HG02973 (cell line): ENCODE results near the gene PTPRD.

ENCODE experiments used
- ATAC-seq: cut with Tn5 transposase; IDR thresholded peaks from one replicate; pipeline ENCODE4 v1.9.1; 2021; ENCODE audit warnings: moderate library complexity; ENCODE audit not compliant: unreplicated experiment

PTPRD gene

DNA sequence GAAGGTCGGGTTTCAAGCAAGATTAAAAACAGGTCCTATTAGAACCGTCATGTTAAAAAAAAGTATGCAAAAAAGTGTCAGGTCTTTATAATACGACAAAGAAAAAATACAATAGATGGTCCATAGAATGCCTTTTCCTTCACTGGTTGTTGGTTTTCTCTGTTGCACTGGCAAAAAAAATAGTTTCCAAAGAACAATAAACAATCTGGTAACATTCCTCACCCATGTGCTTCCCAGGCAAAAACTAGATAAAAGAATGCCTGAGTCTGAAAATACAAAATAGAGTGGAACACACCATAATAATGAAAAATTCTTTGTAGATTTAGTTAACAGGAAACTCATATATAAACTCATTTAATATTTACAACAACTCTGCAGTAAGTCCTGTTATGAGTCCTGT, 2223.3 kb downstream of the PTPRD start:
- no peak for ATAC-seq

DNA sequence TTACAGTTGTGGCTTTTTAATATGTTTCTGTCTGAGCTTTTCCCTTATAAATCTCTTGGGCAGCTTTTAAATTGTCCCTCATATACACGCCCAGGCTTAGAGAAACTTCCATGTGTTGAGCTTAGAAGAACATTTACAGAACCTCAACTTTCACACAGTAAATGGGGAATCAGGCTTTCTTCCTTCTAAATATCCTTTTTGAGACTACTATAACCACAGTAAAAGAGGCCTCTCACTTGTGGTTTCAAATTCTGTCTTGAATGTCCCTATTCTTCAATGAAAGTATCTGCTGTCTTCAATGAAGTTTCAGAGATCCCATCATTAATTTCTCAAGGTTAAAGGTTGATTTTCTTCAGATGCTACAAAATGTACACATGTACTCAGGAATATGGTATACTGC, 2224.7 kb downstream of the PTPRD start:
- no peak for ATAC-seq

DNA sequence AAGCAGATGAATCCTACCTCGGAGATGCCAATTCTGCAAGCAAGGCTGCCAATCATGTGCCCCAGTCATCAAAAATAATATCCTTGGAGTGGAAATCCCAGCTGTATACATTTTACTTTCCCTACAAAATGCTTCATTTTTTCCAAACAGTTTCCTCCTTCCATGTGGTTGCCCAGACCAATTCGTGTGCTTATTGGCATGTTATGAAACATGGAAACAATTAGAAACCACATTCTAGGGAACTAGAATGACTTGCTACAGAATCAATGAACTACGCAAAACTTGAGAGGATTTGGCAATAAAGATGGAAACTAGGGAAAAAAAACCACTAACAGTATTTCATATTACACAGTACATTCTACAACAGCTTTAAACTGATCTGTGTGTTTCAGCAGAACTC, 2228.7 kb downstream of the PTPRD start:
- ATAC-seq = no peak

DNA sequence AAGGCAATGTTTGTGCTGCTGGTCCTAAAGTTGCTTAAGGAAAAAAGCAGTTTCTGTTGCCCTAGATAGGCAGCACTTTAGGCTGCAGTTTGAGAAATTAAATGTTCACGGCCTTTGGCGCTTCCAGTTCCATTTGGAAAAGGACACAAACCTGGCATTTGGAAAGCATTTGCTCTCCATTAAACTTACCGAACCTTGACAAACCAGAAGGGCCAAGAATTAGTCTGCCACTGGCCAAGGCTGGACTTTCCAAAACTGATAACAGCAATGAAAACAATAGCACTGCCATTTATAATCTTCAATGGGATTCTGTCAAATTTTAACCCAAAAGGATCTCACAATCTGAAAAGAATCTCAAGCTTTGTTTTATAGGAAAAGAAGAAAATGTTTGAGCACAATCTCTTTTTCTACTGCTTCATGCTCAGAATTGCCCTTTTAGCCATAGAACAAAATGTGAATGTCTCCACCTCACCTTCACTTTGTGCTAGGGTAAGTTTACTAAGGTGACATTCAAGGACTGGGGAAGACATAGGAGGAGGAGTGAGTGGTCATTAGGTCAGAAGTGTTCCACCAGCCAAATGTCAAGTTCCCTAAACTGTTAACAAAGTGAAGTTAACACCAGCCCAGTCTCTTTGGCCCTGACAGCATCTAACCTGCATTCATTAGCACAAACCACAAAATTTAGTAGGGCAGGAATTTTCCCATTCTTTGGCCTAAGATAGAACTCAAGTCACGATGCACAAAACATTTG, 2229.8 kb downstream of the PTPRD start:
- no peak for ATAC-seq

DNA sequence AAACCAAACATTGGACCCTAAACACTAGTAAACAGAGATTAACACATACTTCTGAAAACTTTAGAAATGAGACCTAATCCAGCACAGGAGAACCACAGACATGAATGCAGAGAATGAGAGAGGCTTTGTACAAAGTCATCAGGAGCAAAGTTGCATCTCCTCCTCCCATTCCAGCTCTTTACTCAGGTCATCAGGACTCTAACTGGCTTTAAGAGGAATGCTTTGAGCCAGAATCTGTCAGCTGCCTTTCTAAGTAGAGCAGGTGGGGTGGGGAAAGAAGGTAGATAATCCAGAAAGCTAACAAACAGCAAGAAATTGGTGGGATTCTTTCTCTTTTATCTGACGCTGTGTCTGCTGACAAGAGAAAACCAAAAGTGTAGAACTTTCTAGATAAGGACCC, 2230.5 kb downstream of the PTPRD start:
- ATAC-seq = no peak

DNA sequence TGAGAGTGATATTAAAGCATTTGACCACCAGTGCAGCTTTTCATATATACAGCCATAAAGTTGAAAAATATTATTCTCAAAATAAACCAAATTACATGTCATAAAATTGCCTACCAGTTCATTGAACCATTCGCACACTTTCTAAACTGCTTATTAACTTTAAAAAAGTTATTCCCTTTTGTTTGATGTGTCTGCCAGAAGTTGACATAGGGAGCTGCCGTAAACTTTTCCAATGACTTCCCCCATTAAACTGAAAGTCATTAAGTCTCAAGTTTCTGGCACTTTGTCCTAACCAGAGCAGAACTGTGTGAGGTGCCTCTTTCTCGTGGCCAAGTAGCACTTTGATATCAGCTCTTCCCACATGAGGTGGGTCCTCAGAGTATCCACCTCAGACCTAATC, 2231.2 kb downstream of the PTPRD start:
- ATAC-seq = no peak

DNA sequence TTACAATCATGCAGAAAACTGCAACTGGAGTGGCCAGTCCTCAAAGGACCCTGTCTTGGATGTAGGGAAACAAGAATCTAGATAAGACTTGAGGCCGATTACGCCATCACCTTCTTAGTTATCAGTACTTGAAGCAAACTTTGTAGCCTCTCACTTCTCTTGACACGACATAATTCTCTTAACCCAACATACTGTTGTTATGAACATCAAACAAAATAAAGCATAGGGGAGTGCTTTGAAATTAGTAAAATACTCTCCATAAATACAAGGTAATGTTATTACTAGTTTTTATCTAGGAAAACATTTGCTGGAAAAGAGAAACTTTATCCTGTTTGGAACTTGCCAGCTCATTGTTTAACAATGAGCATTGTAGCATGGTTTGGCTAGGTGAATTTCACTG, 2238.3 kb downstream of the PTPRD start:
- ATAC-seq = no peak

DNA sequence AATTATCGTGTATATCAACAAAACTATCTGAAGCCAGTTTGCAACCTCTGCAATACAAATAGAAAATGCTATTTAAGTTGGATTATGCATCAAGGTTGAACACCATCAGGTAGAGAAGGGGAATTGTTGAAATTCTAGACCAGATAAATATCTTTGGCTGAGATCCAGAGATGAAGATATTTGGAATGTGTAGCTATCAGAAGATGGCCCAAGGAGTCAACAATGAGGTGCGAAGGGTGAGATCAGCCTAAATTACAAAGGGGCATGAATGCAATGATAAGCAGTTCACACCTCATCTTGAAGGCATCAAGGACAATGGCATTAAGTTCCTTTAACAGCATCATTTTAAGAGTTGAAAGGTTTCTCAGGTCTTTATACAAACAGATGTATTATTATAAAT, 2241.1 kb downstream of the PTPRD start:
- ATAC-seq = no peak

DNA sequence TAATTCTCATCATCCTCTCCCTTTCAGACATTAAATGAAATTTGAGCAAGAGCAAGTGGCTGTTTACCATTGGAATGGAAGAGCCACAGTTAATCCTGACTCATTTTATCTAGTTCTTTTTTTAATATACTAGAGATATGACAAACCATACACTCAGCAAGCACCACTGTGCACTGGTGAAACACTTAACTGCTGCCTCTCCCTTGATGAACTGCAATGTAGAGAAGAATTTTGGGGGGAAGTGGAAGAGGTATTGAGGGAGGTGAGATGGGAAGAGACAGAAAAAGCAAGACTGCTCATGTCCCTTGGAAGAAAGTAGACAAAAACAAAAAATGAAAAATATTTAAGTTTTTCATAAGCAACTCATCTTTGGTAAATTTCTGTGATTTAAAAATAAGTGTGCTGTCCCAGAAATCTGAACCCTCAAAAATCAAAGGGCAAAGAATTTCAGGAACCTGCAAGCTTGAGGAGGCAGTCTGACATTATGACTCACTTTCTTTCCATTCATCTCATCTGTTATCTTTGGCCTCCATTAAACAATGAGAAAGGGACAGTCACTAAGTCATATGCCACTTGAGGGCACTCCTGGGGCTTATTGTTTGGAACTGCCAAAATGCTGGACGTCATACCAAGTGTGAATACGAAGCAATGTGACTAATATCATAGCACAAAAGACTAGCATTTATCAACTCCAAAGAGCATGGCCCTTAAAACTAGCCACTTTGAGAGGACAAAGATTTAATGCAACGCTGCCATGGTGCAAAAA, 2246.5 kb downstream of the PTPRD start:
- ATAC-seq = no peak

DNA sequence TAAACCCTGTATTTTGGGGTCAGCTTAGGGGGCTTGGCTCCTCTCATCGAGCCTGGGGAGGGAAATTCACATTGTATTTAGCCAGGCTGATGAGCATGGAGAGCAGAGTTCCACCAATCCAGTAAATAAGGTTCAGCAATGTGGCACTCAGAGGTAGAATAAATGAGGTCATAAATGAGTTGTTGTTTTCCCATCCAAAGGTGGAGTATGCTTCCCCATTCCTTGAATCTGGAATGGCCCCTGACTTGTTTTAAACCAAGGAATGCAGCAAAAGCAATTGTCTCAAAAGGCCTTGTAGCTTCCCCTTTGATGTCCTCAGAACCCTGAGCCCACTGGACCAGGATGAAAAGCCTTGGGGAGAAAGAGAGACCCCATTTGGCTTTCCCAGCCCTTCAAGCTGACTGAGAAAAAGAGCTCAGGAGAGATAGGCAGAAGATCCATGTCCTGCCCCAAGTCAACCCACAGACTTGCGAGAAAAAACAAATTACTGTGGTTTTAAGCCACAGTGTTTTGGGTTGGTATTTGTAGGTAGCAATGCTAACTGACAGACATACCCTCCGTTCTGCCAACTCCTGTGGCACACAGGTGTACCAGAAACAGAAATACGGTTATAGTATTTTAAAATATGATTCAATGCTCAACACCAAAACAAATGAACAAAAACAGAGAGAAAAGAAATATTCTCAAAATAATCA, 2247.2 kb downstream of the PTPRD start:
- no peak for ATAC-seq

DNA sequence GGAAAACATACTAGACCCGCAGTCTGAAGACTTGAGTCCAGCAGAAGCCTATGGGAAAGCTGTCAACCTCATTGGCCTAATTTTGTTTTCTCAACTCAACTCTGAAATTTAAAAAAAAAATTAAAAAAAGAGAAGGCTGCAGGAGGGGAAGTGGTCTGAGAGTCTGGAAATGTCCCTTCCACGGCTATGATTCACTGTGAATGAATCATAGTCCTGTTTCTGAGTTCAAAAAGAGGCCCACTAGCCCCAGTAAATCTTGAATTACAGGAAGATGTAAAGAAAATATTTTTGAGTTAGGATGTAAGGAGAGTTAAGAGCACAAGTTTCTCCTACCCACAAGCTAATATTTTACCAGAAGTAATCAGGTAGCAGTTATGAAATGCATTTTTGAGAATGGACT, 2247.8 kb downstream of the PTPRD start:
- ATAC-seq = no peak

DNA sequence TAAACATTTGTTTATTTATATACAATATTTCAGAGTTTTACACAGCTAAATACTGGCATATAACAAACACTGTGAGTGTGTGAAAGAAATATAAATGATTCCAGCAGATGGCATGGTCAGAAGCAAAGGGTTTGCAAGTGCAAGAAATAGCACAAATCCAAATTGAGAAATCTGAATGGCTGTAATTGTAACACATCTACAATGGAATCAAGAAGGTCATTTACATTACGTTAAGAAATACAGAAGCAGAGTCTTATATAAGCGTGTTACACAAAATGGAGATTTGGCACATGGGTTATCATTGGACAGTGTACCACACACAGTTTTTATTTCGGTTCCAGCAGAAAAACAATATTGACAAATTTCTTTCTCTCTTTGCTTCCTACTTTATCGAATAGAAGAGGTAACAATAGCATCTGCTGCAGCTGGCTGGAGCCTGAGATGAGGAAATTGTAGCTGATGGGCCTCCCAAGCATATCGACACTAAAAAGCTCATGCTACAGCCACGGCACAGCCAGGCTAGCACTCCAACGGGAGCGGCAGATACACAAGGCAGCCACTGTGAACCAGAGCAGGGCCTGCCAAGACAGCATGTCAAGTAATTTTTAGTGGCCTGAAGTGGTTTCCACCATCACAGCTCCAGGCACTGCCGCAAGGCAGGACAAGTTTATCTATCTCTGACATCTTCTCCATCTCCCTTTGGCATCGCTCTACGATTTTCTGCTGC, 2248.6 kb downstream of the PTPRD start:
- no peak for ATAC-seq

DNA sequence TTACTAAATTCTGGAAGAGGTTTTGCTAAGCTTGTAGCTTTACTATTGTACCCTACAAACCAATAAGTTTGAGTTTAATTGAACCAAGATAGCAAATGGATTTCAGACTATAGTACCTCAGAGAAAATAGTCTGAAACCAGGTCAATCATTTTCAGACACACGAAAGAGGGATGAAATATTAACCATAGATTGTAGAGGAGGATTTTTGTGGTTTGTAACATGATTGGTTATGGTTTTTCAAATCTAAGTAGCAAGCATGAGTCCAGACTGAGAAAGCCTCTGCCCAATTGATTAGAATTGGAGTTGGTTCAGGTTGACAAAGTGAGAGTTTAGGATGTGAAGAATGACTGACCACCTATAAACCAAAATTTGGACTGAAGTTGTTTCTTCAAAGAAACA, 2250.6 kb downstream of the PTPRD start:
- ATAC-seq = no peak

DNA sequence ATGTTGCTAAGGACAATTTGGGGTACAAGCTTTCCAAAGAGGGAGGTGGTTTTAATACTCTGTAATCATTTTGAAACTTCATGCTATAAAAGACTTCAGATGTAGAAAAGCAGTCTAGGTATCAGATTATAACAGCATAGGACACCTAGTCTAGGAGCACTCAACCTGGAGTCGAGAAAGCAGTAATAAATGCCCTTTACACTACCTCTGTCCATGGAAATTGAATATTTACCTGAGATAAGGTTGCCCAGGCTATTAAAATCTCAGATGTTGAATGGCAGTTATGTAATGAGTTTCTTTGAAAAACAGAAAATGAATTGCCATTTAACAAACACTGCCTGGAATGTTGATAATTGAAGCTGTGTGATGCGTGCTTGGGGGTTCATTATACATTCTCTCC, 2251.4 kb downstream of the PTPRD start:
- no peak for ATAC-seq

DNA sequence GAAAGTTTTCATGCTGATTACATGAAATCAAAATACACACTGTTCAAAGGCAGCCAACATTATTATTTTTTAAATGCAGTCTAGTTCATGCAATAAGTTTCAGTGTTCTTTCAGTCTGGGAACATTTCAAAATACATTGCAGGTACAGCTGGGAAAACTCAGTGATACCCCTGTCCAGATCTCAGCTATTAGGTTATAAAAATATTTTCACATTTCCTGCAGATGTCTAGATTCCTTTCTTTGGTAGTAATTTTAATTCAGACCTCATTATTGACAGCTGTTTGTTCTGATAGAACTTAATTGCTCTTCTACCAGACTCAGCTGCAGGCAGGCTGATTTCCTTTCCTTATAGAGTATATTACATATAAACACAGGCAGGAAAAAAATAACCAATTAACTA, 2256.4 kb downstream of the PTPRD start:
- ATAC-seq = no peak

DNA sequence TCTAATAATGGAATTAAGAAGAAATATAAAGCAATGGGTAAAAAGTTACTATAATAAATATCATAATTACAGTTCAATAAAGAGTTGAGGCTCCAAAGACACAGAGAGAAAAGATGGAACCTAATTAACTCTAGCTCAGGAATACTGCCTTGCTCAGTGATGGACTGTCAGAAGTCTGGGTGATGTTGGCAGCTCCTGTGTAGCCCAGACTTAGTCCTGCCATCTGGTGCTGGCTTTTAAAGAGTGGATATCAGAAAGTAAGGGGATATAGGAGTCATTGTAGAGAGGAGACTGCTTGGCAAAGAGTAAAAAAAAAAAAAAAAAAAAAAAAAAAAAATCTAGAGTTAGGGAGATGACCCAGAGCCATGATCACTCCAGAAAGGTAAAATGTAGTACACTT, 2261.4 kb downstream of the PTPRD start:
- ATAC-seq = no peak

DNA sequence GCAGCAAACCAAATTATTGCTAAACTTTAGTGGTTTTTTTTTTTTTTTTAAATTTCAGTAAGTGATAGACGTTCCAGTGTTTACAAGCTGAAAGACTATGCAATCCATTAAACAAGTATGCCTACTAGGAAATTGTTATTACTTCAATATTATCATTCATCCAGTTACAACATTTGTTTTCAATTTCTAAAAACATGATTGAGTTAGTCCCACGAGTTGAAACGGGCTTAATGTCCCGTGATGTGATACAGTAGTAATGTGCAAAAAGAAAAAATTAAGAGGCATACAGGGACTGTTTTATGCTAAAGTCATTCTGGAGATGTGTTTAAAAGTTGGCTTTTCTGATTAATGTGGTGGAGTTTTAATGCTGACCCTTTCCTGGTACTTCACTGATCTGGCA, 2262.9 kb downstream of the PTPRD start:
- ATAC-seq = no peak

DNA sequence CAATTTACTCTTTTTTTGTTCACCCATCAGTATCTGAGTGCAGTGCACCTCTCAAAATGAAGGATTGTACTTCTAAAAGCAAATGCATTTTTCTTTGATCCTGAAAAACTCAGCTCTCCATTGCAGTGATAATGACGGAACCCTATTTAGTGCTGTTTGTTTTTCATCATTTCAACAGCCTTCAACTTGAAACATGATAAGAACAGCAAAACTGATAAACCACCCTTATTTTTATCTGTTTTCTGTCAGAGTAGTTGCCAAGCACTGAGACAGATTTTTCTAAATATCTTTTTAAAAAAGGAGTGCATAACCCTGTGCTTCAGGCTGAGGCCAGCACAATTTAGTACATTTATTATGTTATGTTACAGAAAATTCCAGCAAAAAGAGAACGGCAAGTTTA, 2263.4 kb downstream of the PTPRD start:
- ATAC-seq = no peak

DNA sequence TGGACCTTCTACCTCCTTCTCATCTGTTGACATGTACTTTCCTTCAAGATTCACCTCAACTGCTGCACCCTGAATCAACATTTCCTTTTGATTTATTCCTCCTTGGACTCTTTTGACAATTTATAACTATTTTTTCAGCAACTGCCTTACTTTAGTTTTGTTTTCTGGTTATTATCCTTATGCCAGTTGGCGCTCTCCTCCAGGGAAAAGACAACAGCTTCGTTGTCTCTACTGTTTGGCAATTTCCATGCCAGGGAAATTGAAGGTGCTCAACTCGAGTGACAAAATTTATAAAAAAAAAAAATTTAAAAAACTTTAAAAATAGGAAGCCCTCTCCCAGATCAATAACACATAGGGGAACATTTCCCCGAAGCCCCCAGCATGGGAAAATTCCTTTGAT, 2264.0 kb downstream of the PTPRD start:
- ATAC-seq = no peak

DNA sequence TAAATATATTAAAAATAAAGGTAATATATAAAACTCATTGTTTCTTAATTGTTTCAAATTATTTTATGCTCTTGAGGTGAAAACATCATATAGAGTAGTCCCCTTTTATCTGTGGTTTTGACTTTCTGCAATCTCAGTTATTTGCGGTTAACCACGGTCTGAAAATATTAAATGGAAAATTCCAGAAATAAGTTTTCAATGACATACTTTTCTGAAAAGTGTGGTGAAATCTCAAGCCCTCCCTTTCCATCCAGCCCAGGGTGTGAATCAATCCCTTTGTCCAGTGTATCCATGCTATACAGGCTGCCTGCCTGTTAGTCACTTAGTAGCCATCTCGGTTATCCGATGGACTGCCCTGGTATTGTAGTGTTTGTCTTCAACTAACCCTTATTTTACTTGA, 2266.5 kb downstream of the PTPRD start:
- ATAC-seq = no peak

DNA sequence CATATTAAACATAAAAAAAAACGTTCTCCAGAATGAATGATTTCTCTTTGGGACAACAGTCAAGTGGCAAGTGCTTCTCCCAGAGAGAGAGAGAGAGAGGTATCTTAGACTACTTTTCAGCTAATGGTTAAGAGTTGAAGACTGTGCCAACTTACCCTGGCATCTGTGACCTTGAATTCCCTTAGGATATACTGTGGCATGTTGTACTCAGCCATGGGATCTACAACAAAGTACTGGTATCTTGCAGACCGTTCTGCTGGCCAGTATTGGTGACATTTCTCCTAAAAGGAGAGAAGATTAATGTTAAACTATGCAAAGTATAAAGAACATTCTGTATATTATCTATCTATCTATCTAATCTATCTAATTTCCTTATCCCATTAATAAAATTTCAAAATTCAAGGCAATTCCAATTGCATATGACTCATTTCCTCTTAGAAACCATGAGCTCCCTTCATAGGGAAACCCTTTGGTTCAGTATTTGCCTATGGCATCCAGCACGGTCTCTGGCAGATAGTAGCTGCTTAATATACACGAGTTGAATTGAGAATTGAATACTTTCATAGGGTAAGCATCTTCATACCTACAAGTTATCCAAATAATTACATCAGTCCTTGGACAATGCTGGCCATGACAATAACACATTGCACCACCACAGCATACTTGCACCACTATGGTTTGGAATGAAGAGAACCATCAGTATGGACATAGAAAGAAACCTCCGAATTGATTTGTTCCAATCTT, 2273.9 kb downstream of the PTPRD start:
- ATAC-seq = no peak
